ENCODE results near the gene CTIF.

CTIF gene

GRCh38 chr18:48536516-48536915, 2.3 kb upstream of the CTIF start:
- no peaks in the 10 kb centered on the region for H3K4me1 ChIP-seq
- TF ChIP-seq, protein P1, sequence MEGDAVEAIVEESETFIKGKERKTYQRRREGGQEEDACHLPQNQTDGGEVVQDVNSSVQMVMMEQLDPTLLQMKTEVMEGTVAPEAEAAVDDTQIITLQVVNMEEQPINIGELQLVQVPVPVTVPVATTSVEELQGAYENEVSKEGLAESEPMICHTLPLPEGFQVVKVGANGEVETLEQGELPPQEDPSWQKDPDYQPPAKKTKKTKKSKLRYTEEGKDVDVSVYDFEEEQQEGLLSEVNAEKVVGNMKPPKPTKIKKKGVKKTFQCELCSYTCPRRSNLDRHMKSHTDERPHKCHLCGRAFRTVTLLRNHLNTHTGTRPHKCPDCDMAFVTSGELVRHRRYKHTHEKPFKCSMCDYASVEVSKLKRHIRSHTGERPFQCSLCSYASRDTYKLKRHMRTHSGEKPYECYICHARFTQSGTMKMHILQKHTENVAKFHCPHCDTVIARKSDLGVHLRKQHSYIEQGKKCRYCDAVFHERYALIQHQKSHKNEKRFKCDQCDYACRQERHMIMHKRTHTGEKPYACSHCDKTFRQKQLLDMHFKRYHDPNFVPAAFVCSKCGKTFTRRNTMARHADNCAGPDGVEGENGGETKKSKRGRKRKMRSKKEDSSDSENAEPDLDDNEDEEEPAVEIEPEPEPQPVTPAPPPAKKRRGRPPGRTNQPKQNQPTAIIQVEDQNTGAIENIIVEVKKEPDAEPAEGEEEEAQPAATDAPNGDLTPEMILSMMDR (IDR thresholded peaks at IDR 0.05; ENCODE audit: low read depth, low read length), result no peak
- no peak overlapping the region for H3K4me3 ChIP-seq (ENCODE audit: low read depth, low read length)
- H3K36me3 ChIP-seq, result no peaks in the 10 kb centered on the region
- no peaks in the 10 kb centered on the region for H3K9me3 ChIP-seq
- no peak for DNase-seq
- H3K27me3 ChIP-seq, result no peaks in the 10 kb centered on the region

DNA sequence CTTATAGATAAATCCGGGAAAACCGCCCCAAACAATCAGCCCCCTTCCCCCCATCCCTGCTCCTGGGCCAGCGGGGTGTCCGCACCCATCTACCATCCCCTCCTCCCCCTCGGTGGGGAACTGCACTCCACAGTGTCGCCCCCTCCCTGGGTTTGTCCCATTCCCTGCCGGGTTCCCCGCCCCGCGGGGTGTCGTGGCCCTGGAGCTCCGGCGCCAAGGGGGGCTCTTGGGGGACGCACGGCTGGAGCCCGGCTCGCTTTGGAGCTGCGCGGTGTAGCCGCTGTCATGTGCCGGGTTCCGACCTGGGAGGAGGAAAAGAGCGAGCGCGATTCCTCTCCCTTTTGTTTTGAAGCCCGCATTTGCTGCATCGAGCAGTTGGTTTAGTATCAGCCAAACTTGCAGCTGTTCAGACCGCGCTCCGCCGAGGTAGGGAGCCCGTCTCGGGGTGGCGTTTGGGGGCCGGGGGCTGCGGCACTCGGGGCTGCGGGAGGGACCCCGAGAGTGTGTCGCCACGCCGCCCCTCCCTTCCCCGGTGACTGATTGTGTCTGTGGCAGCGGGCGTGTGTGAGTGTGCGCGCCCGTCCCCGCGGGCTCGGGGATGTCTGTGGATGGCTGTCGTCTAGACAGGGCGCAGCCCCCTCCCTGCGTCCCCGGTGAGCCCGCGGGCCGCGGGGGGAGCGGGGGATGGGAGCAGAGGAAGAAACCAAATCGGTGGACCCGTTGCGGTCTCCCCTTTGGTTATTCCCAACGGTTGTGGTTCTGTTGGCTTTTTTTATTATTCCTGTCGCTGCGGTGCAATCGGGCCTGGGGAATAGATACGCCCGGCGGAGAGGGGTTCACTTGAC, 797 bp downstream of the CTIF start:
- peak; percentile 43 for DNase-seq
- H3K36me3 ChIP-seq, result no peaks in the 10 kb centered on the region
- peaks cover 6% of the 10 kb centered on the region for H3K4me1 ChIP-seq
- H3K4me3 ChIP-seq (ENCODE audit: low read depth, low read length), result peak overlapping the region; percentile 76
- H3K27me3 ChIP-seq, result no peaks in the 10 kb centered on the region
- TF ChIP-seq, protein P1 (IDR thresholded peaks at IDR 0.05; ENCODE audit: low read depth, low read length), result no peak
- no peaks in the 10 kb centered on the region for H3K9me3 ChIP-seq

- DNase-seq, result peak; percentile 59
- peaks cover 12% of the 10 kb centered on the region for H3K4me1 ChIP-seq
Measured at GRCh38 chr18:48540251-48541025, 1.6 kb downstream of the CTIF start.

GRCh38 chr18:48541026-48541746, 2.4 kb downstream of the CTIF start:
- Histone ChIP-seq H3K9me3 (no peaks in the 10 kb centered on the region), H3K36me3 (no peaks in the 10 kb centered on the region), H3K27me3 (no peaks in the 10 kb centered on the region), H3K4me3 (ENCODE audit: low read depth, low read length) (peak overlapping the region; percentile 76), H3K4me1 (peaks cover 18% of the 10 kb centered on the region)
- TF ChIP-seq, protein P1 (IDR thresholded peaks at IDR 0.05; ENCODE audit: low read depth, low read length), result no peak
- peak; percentile 70 for DNase-seq

More at GRCh38 chr18:48540251-48541025, 1.6 kb downstream of the CTIF start:
- Histone ChIP-seq H3K9me3 (no peaks in the 10 kb centered on the region), H3K36me3 (no peaks in the 10 kb centered on the region), H3K4me3 (ENCODE audit: low read depth, low read length) (peak overlapping the region; percentile 76), H3K27me3 (no peaks in the 10 kb centered on the region)
- TF ChIP-seq, protein P1 (IDR thresholded peaks at IDR 0.05; ENCODE audit: low read depth, low read length), result peak; percentile 13; the same call in 1 of the 2 replicates

DNA sequence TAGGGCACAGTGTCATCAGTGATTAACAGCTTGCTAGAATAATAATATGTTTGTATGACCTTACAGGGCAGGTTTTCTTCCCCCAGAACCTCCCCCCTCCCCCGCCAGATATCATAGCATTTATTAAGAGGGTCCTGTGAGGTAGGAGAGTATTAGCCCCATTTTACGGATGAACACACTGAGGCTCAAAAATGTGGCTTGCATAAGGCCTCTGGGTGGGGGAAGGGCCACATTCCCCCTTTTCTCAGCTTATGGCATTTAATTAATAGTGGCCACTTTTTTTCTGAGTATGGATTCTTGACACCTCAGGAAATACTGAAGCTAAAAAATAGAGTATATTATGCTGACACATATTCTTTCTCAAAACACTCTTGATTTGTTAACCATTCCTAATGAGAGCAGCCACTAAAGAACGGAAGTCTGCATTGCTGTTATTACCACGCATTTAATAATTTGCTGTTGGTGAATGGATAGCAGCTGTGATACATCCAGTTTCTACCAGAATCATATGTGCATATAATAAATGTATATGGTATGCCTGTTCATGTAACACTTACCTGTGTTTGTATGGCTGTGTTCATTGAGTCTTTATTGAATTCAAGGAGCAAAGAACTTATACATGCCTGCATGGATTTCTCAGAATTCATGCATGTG, 3.0 kb downstream of the CTIF start:
- TF ChIP-seq, protein P1 (IDR thresholded peaks at IDR 0.05; ENCODE audit: low read depth, low read length), result no peak
- DNase-seq, result no peak
- no peaks in the 10 kb centered on the region for H3K36me3 ChIP-seq
- peaks cover 21% of the 10 kb centered on the region for H3K4me1 ChIP-seq
- H3K4me3 ChIP-seq (ENCODE audit: low read depth, low read length), result peak overlapping the region; percentile 76
- H3K9me3 ChIP-seq, result no peaks in the 10 kb centered on the region
- no peaks in the 10 kb centered on the region for H3K27me3 ChIP-seq

Measured in BE2C (cell line).